ENCODE results near the gene CPEB4. TPM values are rescaled to one million over a fixed set of nuclear protein-coding genes. Genes with fewer than 3 reads are reported as not detected.

CPEB4 gene
- total and polyA plus RNA-seq, 4 donors, result 14.3 to 113 (median 32.1) TPM

- Histone ChIP-seq H3K9me3 (ENCODE audit: control insufficient read depth in 4 of 4, low read length in 3 of 4) (no peaks in the 10 kb centered on the region), H3K27ac (ENCODE audit: low read depth in 1 of 2, low read length in 2 of 2) (peak overlapping the region; percentile 15 to 45), H3K4me1 (ENCODE audit: control insufficient read depth in 4 of 4, insufficient read depth in 4 of 4, low read length in 3 of 4) (peaks cover 0 to 44% (median 17%) of the 10 kb centered on the region in 4 donors), H3K36me3 (ENCODE audit: control insufficient read depth in 4 of 4, insufficient read depth in 3 of 4, low read depth in 1 of 4, low read length in 3 of 4) (peaks cover 0 to 13% (median 4%) of the 10 kb centered on the region in 4 donors), H3K4me3 (ENCODE audit: low read depth in 1 of 3, low read length in 3 of 3) (no peak overlapping the region), H3K27me3 (ENCODE audit: control insufficient read depth in 4 of 4, insufficient read depth in 4 of 4, low read length in 3 of 4) (no peaks in the 10 kb centered on the region), H3K9ac (ENCODE audit: low read depth in 1 of 2, low read length in 2 of 2) (no peak overlapping the region)
- 80% methylated on average over 3 of the region's 3 CpGs for WGBS
- TF ChIP-seq ZBTB33 (IDR thresholded peaks at IDR 0.05) (no peak), RAD21 (IDR thresholded peaks at IDR 0.05) (no peak), TAF1 (conservative IDR thresholded peaks at IDR 0.05) (no peak), FOXA1 (IDR thresholded peaks at IDR 0.05) (no peak)
- DNase-seq (ENCODE audit: low spot score), result no peak
Measured at GRCh38 chr5:173920866-173921555, 32.9 kb downstream of the CPEB4 start.

- Histone ChIP-seq H3K27ac (ENCODE audit: low read depth in 1 of 2, low read length in 2 of 2) (no peak overlapping the region), H3K4me1 (ENCODE audit: control insufficient read depth in 4 of 4, insufficient read depth in 4 of 4, low read length in 3 of 4) (peaks cover 0 to 40% (median 20%) of the 10 kb centered on the region in 4 donors), H3K9me3 (ENCODE audit: control insufficient read depth in 4 of 4, low read length in 3 of 4) (no peaks in the 10 kb centered on the region), H3K36me3 (ENCODE audit: control insufficient read depth in 4 of 4, insufficient read depth in 3 of 4, low read depth in 1 of 4, low read length in 3 of 4) (peaks cover 0 to 13% (median 4%) of the 10 kb centered on the region in 4 donors), H3K27me3 (ENCODE audit: control insufficient read depth in 4 of 4, insufficient read depth in 4 of 4, low read length in 3 of 4) (no peaks in the 10 kb centered on the region), H3K4me3 (ENCODE audit: low read depth in 1 of 3, low read length in 3 of 3) (no peak overlapping the region), H3K9ac (ENCODE audit: low read depth in 1 of 2, low read length in 2 of 2) (no peak overlapping the region)
- TF ChIP-seq EGR1 (IDR thresholded peaks at IDR 0.05; ENCODE audit: low read depth in 2 of 2), result no peak
- TF ChIP-seq TAF1 (conservative IDR thresholded peaks at IDR 0.05), result no peak
- TF ChIP-seq NR2F2 (IDR thresholded peaks at IDR 0.05), result no peak
- TF ChIP-seq REST (IDR thresholded peaks at IDR 0.05), result no peak
- TF ChIP-seq JUND (IDR thresholded peaks at IDR 0.05), result no peak
- no peak for DNase-seq (ENCODE audit: low spot score)
- WGBS, result 98% methylated on average over 2 of the region's 2 CpGs
Measured at GRCh38 chr5:173922527-173922926, 34.4 kb downstream of the CPEB4 start.

GRCh38 chr5:173923218-173924095 lies 35.3 kb downstream of the CPEB4 start:
- Histone ChIP-seq H3K9me3 (ENCODE audit: control insufficient read depth in 4 of 4, low read length in 3 of 4) (no peaks in the 10 kb centered on the region), H3K27ac (ENCODE audit: low read depth in 1 of 2, low read length in 2 of 2) (peak overlapping the region; percentile 39 to 41), H3K27me3 (ENCODE audit: control insufficient read depth in 4 of 4, insufficient read depth in 4 of 4, low read length in 3 of 4) (no peaks in the 10 kb centered on the region), H3K4me3 (ENCODE audit: low read depth in 1 of 3, low read length in 3 of 3) (no peak overlapping the region), H3K36me3 (ENCODE audit: control insufficient read depth in 4 of 4, insufficient read depth in 3 of 4, low read depth in 1 of 4, low read length in 3 of 4) (peaks cover 0 to 13% (median 4%) of the 10 kb centered on the region in 4 donors), H3K9ac (ENCODE audit: low read depth in 1 of 2, low read length in 2 of 2) (no peak overlapping the region), H3K4me1 (ENCODE audit: control insufficient read depth in 4 of 4, insufficient read depth in 4 of 4, low read length in 3 of 4) (peaks cover 0 to 37% (median 15%) of the 10 kb centered on the region in 4 donors)
- no peak for DNase-seq (ENCODE audit: low spot score)
- WGBS, result 77% methylated on average over 3 of the region's 3 CpGs
- TF ChIP-seq NR2F2 (IDR thresholded peaks at IDR 0.05) (peak; percentile 65), SP1 (IDR thresholded peaks at IDR 0.05) (no peak), RAD21 (IDR thresholded peaks at IDR 0.05) (peak in 1 of 2 donors; percentile 16)
